Gastroesophageal sphincter (tissue), 3 donors: Measurements from ENCODE around the gene STAM2.

Source experiments
- CTCF ChIP-seq, 4 experiments: fragments of 200-600 bp in 2 of 4; fragments of 450-650 bp in 2 of 4; sonication (generic) in 1 of 4; IDR thresholded peaks; one replicate each; pipeline ENCODE4 v1.5.1; 2017 to 2019; ENCODE audit warnings: antibody characterized with exemption in 4 of 4, mild to moderate bottlenecking in 2 of 4, moderate library complexity in 2 of 4
- POLR2AphosphoS5 ChIP-seq: sonication (generic); formaldehyde crosslinking; IDR thresholded peaks from one replicate; pipeline ENCODE4 v1.6.1; 2017; ENCODE audit warnings: antibody characterized with exemption

GRCh38 chr2:152201466-152201830 lies 25.9 kb upstream of the STAM2 start:
- no peak for TF ChIP-seq CTCF (IDR thresholded peaks at IDR 0.05)
- no peak for TF ChIP-seq POLR2AphosphoS5
